GM18517 (cell line): ENCODE measurements around the gene SLC11A1.

Experiments used
- ATAC-seq: cut with Tn5 transposase; IDR thresholded peaks from one replicate; pipeline ENCODE4 v1.9.1; 2021; ENCODE audit warnings: mild to moderate bottlenecking, moderate library complexity; ENCODE audit not compliant: unreplicated experiment

The SLC11A1 gene

GRCh38 chr2:218381916-218382366, at the start of gene SLC11A1:
Gene SLC11A1, plus strand, starts transcription at chr2:218382273. Its CDS starts 96 bp downstream, at chr2:218382369.
- ATAC-seq: no peak

DNA sequence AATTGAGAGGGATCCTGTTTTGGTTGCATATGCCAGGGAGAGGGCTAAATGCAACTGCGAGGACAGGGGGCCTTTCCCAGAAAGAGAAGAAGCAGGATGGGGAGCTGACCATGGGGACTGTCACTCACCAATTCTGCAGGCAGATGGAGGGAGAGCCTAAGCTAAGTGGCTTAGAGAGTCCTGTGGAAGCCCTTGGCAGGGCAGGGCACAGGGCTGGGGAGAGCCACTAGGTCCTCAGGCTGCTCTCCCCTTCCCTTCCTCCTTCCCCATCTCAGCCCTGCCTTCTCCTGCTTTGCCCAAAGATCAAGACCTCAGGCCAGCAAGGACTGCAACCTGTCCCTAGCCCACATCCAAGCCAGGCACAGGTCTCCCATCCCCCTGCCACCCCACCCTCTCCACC, 49.8 kb upstream of the SLC11A1 start:
- ATAC-seq: no peak

DNA sequence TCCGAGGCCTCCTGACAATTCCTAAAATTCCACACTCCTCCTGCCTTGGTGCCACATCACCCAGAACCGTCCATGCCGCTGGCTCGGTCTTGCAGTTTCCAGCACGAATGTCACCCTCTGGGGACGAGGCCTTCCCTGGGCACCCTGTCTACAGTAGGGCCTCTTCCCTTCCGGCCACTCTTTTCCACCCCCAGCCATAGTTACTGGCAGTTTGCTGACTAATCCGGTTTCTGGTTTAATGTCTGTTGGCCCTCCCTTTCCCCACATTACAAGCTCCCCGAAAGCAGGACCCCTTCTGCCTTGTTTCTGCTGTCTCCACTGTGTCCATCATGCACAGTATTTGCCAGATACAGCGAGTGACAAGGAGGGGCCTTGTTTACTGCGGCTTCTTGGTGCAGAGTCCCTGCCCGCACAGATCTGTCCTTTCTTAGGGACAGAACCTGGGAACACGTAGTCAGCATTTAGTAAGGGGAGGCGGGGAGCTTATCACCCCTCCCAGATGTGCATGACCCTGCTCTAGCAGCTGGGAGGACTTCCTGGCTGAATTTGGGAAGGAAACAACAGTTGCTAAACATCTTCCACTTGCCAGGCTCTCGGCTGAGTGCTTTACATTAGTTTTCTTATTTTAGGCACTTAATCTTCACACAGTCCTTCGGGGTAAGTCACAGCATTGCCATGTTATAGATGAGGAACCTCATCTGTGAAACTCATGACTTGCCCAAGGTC, 49.0 kb upstream of the SLC11A1 start:
- no peak for ATAC-seq

- no peak for ATAC-seq
These were observed 47.5 kb upstream of the SLC11A1 start for GRCh38 chr2:218334531-218334930.

DNA sequence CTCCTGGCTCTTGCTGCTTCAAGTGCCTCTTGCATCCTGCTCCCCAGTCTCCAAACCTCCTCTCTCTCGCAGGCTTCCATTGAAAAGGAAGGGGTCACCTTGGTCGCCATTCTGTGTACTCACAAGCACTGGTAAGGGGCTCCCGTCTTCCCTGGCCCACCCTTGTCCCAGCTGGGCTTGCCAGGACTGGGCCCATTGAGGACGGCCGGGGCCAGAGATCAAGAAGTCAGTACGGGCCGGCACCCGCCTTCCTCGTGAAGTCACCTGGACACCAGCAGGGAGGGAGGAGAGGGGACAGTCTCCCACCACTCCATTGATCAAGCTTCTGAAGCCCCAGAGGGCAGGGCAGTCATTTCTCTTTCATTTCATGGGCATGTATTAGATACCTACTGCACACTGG, 41.4 kb upstream of the SLC11A1 start:
- no peak for ATAC-seq

GRCh38 chr2:218341381-218341780, 40.7 kb upstream of the SLC11A1 start:
- ATAC-seq: no peak

- ATAC-seq: no peak
These were observed 39.2 kb upstream of the SLC11A1 start for GRCh38 chr2:218342837-218343236.

GRCh38 chr2:218343591-218343990, 38.5 kb upstream of the SLC11A1 start:
- no peak for ATAC-seq

GRCh38 chr2:218344090-218344754, 37.9 kb upstream of the SLC11A1 start:
- ATAC-seq: no peak

DNA sequence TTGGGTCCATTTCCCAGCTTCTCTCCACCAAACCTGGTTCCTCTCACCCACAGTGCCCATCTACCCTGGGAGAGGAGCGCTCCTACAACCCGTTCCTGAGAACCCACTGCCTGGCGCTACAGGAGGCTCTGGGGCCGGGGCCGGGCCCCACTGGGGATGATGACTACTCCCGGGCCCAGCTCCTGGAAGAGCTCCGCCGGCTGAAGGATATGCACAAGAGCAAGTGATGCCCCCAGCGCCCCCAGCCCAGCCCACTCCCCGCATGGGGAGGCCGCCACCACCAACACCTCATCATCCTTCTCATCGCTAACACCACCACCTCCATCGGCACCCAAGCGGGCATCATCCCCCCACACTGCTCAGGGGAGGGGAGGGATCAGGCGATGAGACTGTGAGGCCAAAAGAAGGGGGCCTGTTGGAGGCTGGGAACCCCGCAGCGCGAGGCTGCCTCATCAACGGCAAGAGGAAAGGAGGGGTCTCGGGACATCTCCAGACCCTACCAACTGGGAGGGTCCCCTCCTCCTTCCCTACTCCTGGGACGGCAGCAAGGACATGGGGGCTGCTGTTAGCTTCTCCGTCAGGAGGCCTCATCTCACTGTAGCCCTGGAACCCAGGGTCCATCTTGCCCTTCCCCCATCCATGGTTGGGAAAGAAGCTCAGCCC, 37.2 kb upstream of the SLC11A1 start:
- ATAC-seq: no peak

DNA sequence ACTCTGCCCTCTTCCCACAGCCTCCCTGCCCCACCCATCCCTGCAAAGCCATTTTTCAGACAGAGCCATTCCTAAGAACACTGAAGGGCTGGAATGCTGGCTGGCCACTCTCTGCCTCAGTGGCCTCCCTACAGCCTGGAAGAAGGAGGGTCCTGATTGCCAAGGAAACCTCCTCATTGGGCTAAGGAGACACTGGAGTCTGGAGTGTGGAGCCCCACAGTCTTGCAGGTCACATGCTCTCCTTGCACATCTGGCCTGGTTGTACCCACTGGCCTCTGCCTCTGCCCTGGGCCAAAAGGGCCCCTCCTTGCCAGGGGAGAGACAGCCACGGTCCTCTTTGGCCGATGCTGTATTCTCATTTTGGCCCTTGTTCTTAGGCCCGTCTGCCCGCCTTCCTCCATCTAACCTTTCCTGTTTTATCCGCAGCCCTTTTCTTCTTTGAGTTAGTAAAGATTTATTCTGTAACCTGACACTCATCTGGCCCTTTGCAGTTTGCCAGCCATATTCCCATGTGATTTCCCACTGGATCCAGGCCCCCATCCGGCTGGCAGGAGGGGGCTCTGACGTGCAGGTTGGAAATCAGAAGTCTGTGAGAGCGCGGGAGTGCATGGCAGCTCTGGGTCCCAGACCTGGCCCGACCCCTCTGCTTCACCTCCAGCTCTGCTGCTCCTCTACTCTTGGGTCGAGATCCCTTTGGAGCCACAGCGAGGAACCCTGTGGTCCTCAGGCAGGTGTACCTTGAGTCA, 36.4 kb upstream of the SLC11A1 start:
- no peak for ATAC-seq

GRCh38 chr2:218347172-218347571, 34.9 kb upstream of the SLC11A1 start:
- no peak for ATAC-seq

DNA sequence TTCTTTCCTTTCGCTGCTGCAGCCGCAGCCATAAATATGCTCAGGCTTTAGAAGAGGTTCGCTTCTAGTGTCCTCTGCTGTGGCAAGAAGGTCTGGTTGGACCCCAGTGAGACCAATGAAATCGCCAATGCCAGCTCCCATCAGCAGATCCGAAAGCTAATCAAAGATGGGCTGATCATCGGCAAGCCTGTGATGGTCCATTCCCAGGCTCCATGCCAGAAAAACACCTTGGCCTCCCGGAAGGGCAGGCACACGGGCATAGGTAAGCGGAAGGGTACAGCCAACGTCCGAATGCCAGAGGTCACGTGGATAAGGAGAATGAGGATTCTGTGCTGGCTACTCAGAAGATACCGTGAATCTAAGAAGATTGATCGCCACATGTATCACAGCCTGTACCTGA, 28.0 kb upstream of the SLC11A1 start:
- no peak for ATAC-seq

DNA sequence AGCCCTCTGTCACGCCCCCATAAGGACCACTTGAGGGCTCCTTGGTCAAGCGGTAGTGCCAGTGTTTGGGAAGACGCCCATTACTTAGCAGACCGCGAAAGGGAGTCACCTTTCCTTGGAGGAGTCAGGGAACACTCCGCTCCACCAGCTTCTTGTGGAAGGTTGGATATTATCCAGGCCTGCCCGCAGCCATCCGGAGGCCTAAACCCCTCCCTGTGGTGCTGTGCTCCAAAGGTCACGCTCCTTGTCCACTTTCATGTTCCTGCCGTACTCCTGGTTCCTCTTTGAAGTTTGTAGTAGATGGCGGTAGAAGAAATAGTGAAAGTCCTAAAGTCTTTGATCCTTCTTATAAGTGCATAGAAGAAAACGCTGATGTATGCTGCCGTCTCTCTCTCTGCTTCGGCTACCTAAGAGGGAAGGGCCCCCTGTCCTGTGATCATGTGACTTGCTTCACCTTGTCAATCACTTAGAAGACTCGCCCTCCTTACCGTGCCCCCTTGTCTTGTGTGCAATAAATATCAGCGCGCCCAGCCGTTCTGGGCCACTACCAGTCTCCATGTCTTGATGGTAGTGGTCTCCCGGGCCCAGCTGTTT, 27.1 kb upstream of the SLC11A1 start:
- ATAC-seq: no peak

DNA sequence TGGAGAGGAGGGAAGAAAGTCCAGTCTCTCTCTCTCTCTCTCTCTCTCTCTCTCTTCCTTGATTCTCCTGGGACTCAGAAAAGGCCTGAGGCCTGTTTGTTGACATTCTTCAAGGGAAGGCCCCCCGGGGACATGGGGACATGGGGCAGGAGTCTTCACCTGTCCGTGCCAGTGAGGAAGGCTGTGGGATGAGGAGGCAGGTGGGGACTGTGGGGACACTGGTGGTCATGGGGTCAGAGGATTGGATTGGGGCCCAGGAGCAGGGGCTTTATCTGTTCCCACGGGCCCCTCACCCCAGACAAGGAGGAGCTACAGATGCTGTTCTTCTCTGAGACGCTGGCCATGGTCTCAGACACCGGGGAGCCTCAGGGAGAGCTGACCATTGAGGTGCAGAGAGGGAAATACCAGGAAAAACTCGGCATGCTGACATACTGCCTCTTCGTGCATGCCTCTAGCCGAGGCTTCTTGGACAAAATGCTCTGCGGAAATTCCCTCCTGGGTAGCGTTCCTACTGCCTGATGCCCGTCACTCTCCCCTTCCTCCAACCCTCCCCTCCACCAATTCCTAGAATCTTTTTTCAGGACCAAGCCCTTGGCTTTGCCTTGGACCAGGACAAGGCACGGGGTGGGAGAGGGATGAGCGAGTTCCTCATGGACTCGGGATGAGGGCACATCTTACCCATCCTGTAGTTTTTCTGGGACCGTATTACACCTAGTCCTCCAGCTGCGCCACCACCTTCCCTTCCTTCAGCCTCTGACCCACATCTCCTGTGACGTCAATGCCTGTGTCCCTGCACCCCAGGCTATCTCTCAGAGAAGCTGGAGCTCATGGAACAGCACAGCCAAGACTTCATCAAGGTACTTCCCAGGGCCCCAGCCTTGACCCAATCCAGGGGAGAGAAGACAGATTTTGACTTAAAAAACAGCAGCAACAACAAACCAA, 24.6 kb upstream of the SLC11A1 start:
- no peak for ATAC-seq

- ATAC-seq: no peak
These were observed 21.6 kb upstream of the SLC11A1 start for GRCh38 chr2:218360453-218360852.

GRCh38 chr2:218362606-218363005, 19.5 kb upstream of the SLC11A1 start:
- no peak for ATAC-seq

GRCh38 chr2:218363736-218364135, 18.3 kb upstream of the SLC11A1 start:
- no peak for ATAC-seq

DNA sequence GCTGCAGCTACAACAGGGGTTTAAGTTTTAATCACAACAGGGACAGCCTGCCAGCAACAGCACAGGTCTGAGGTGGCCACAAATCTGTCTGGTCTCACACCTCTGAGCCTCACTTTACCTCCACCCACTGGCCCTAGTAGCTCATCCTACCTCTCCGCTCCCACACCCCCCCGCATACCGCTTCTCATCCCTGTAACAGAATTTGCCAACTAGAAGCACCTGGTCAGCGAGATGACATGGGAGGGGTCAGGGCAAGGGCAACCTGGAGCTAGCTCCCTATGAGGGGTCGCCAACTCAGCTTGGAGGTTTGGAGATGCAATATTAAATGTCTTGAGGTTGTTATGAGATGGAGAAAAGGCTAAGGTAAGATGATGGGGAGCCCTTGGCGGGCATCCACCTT, 17.9 kb upstream of the SLC11A1 start:
- ATAC-seq: no peak
